NCI-H2107 treated with DMSO at 0.1 percent for 48 hours (cell line): ENCODE measurements around the gene ARG2.
"Not testable (repeated sequence)": the region's sequence is repeated elsewhere in the genome, so short reads cannot be mapped to it uniquely, and the experiment has no call there.

Source experiments
- DNase-seq: peaks from one replicate; lab custom pipeline; 2025; ENCODE audit not compliant: unreplicated experiment; lab: John Stamatoyannopoulos, UW

The ARG2 gene

GRCh38 chr14:67584978-67585377 is 34.7 kb upstream of the ARG2 start:
- DNase-seq = no peak

- DNase-seq = no peak
Observed at GRCh38 chr14:67586369-67586768, 33.4 kb upstream of the ARG2 start.

GRCh38 chr14:67589204-67589770 is 30.4 kb upstream of the ARG2 start:
- DNase-seq = no peak

- DNase-seq = not testable (repeated sequence)
Observed at GRCh38 chr14:67593650-67594049, 26.1 kb upstream of the ARG2 start.

GRCh38 chr14:67595392-67595791 is 24.3 kb upstream of the ARG2 start:
- no peak for DNase-seq

GRCh38 chr14:67599698-67600561 is 19.8 kb upstream of the ARG2 start, which contains the start of gene PIGH:
PIGH (minus strand) TSS chr14:67600268; CDS start chr14:67600203, 65 bp downstream.
- DNase-seq = peak; percentile 84

- not testable (repeated sequence) for DNase-seq
Observed at GRCh38 chr14:67600562-67600974, 19.2 kb upstream of the ARG2 start.

- no peak for DNase-seq
Observed at GRCh38 chr14:67602076-67602475, 17.6 kb upstream of the ARG2 start.

GRCh38 chr14:67602995-67603545 is 16.6 kb upstream of the ARG2 start:
- DNase-seq = no peak

- no peak for DNase-seq
Observed at GRCh38 chr14:67607646-67608045, 12.1 kb upstream of the ARG2 start.

GRCh38 chr14:67609642-67610310 is 9.9 kb upstream of the ARG2 start:
- DNase-seq = no peak

- DNase-seq = no peak
Observed at GRCh38 chr14:67610491-67610890, 9.2 kb upstream of the ARG2 start.

GRCh38 chr14:67618617-67619063 is 1.1 kb upstream of the ARG2 start:
- DNase-seq = peak; percentile 85

GRCh38 chr14:67620217-67620785 is 581 bp downstream of the ARG2 start:
- peak; percentile 86 for DNase-seq

GRCh38 chr14:67622675-67623074 is 3.0 kb downstream of the ARG2 start:
- DNase-seq = peak; percentile 96

GRCh38 chr14:67623114-67623513 is 3.4 kb downstream of the ARG2 start:
- peak; percentile 96 for DNase-seq

- DNase-seq = not testable (repeated sequence)
Observed at GRCh38 chr14:67626131-67626530, 6.4 kb downstream of the ARG2 start.

- DNase-seq = no peak
Observed at GRCh38 chr14:67627519-67627918, 7.8 kb downstream of the ARG2 start.

GRCh38 chr14:67630186-67630585 is 10.5 kb downstream of the ARG2 start:
- no peak for DNase-seq

GRCh38 chr14:67630938-67631337 is 11.2 kb downstream of the ARG2 start:
- no peak for DNase-seq
